ENCODE measurements around the gene HMGXB3.
A peak's percentile ranks its signal among the peaks of the same experiment; 100 is the strongest.

HMGXB3 gene

DNA sequence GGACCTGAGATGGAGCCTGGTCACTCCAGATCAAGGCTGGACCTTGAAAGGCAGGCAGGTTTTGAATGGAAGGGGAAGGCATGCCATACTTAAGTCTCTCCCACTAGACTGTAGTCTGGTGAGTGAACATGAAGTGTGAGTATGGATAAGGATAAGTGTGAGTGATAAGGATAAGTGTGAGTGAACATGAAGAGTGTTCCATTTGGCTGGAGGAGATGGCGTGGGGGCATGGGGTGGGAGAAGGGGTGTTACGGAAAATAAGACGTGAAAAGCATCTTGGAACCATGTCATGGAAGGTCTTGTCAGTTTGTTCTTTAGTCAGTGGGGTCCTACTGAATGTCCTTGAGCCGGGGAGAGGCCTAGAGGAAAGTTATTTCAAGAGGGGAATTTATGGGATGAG is 32.8 kb downstream of the HMGXB3 start:
- no peak for TF ChIP-seq CTCF (IDR thresholded peaks at IDR 0.05; ENCODE audit: low read depth, low read length, missing control alignments)
- no peak overlapping the region for H3K4me3 ChIP-seq (ENCODE audit: low read depth, low read length)
- no peak for DNase-seq (ENCODE audit: low read depth)

DNA sequence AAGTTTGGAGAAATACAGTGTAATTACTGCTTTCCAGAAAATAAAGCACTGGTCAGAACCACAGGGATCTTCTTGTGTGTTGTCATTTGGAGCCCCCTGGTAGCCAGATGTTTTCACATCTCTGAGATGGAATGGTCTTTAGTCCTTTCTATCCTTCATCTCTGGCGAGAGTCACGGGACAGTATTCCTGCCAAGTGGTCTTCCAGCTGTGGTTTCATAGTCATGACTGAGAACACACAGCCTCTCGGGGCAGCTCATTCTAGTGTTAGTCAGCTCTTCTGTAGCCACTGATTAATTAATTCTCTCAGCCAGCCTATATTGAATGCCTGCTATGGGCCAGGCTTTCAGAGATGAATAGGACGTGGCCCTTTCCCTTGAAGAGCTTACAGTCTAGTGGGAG is 34.1 kb downstream of the HMGXB3 start:
- H3K4me3 ChIP-seq (ENCODE audit: low read depth, low read length): no peak overlapping the region
- TF ChIP-seq CTCF (IDR thresholded peaks at IDR 0.05; ENCODE audit: low read depth, low read length, missing control alignments): no peak
- no peak for DNase-seq (ENCODE audit: low read depth)

DNA sequence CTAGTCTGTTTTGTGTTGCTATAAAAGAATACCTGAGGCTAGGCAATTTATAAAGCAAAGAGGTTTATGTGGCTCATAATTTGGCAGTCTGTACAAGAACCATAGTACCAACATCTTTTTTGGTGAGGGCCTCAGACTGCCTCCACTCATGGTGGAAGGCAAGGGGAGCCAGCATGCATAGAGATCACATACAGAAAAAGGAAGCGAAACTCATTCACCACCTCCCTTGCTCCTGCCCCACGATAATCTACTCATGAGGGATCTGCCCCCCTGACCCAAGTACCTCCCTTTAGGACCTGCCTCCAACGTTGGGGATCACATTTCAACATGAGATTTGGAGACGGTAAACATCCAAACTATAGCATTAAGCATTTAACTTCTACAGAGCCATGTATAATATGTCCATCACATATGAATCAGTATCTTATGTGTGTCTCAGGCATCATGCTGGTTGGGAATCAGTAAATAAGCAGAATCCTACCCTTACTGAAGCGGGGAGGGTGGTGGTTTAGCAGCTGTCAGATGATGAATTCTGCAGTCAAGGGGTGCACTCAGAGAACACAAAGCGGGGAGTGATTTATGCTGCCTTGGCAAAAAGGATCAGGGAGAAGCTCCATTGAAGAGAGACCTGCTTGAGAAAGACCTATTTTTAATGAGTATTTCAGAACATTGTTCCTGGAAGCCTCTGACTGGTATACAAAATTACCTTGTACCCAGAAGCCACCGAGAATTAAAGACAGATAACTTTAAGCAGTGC is 34.8 kb downstream of the HMGXB3 start:
- no peak overlapping the region for H3K4me3 ChIP-seq (ENCODE audit: low read depth, low read length)
- TF ChIP-seq CTCF (IDR thresholded peaks at IDR 0.05; ENCODE audit: low read depth, low read length, missing control alignments): no peak

GRCh38 chr5:150036513-150036912 is 36.0 kb downstream of the HMGXB3 start:
- TF ChIP-seq CTCF (IDR thresholded peaks at IDR 0.05; ENCODE audit: low read depth, low read length, missing control alignments): no peak
- DNase-seq (ENCODE audit: low read depth): no peak
- no peak overlapping the region for H3K4me3 ChIP-seq (ENCODE audit: low read depth, low read length)

More for the DNA sequence above, 34.8 kb downstream of the HMGXB3 start:
- peak; percentile 10 for DNase-seq (ENCODE audit: low read depth)

- no peak for DNase-seq (ENCODE audit: low read depth)
- H3K4me3 ChIP-seq (ENCODE audit: low read depth, low read length): no peak overlapping the region
- TF ChIP-seq CTCF (IDR thresholded peaks at IDR 0.05; ENCODE audit: low read depth, low read length, missing control alignments): no peak
Observed at GRCh38 chr5:150038547-150038946, 38.0 kb downstream of the HMGXB3 start.

- no peak overlapping the region for H3K4me3 ChIP-seq (ENCODE audit: low read depth, low read length)
- TF ChIP-seq CTCF (IDR thresholded peaks at IDR 0.05; ENCODE audit: low read depth, low read length, missing control alignments): no peak
- DNase-seq (ENCODE audit: low read depth): no peak
Observed at GRCh38 chr5:150042459-150042858, 41.9 kb downstream of the HMGXB3 start.

All from GM12864 (cell line).